CD4-positive, alpha-beta T cell (primary cell): ENCODE results near the gene SPRY4. TPM values are rescaled to one million over a fixed set of nuclear protein-coding genes. Genes with fewer than 3 reads are reported as not detected.

Experiments used
- ATAC-seq: fragments of 200-7000 bp; cut with Tn5 transposase; one replicate; pipeline ENCODE4 v1.10.0; 2022; ENCODE audit warnings: mild to moderate bottlenecking; ENCODE audit not compliant: poor library complexity
- CTCF ChIA-PET: fragments of 350-600 bp; sonication (Branson Sonifier 250); formaldehyde crosslinking; loops from one replicate; lab custom pipeline; 2021; ENCODE audit warnings: antibody characterized with exemption, inconsistent platforms; lab: Charles Lee
- POLR2A ChIA-PET: fragments of 350-600 bp; sonication (Branson Sonifier 250); formaldehyde crosslinking; loops from one replicate; lab custom pipeline; 2021; ENCODE audit warnings: antibody characterized with exemption, inconsistent platforms; lab: Charles Lee
- DNase-seq, 14 experiments: peaks; one replicate each; pipeline ENCODE4 v3.0.0-alpha.2; 2013 to 2020; ENCODE audit warnings: mixed read lengths in 2 of 14
- H3K27ac ChIP-seq, 2 donors: one replicate each; pipeline versions ENCODE4 v1.5.1 to v1.7.0; 2013; ENCODE audit warnings: low read length in 2 of 2, low read depth in 1 of 2, mild to moderate bottlenecking in 1 of 2
- H3K27me3 ChIP-seq, 2 experiments: 1 replicate in 1 of 2; 2 replicates in 1 of 2; pipeline versions ENCODE4 v1.6.1 to v1.7.0; 2013; ENCODE audit warnings: low read length in 2 of 2, control low read depth in 1 of 2, mild to moderate bottlenecking in 1 of 2, moderate library complexity in 1 of 2; ENCODE audit not compliant: insufficient read depth in 2 of 2, control insufficient read depth in 1 of 2
- H3K36me3 ChIP-seq: one replicate; pipeline ENCODE4 v1.6.1; 2013; ENCODE audit warnings: low read length, control low read depth; ENCODE audit not compliant: insufficient read depth
- H3K4me1 ChIP-seq: one replicate; pipeline ENCODE4 v1.6.1; 2013; ENCODE audit warnings: low read length, control low read depth; ENCODE audit not compliant: insufficient read depth
- H3K4me3 ChIP-seq: one replicate; pipeline ENCODE4 v1.5.1; 2013; ENCODE audit warnings: mild to moderate bottlenecking, low read length, moderate library complexity
- H3K9me3 ChIP-seq, 2 experiments: 1 replicate in 1 of 2; 2 replicates in 1 of 2; pipeline versions ENCODE4 v1.6.1 to v1.7.0; 2013; ENCODE audit warnings: low read length in 2 of 2, mild to moderate bottlenecking in 2 of 2, control low read depth in 1 of 2, moderate library complexity in 1 of 2; ENCODE audit not compliant: control insufficient read depth in 1 of 2, insufficient read depth in 1 of 2
- H3K27ac Mint-ChIP-seq: one replicate; pipeline ENCODE4 v1.8.0; 2020; ENCODE audit warnings: mixed read lengths
- H3K27me3 Mint-ChIP-seq: one replicate; pipeline ENCODE4 v1.8.0; 2021; ENCODE audit warnings: mixed read lengths
- H3K36me3 Mint-ChIP-seq: one replicate; pipeline ENCODE4 v1.8.0; 2021; ENCODE audit warnings: low read depth, mixed read lengths
- H3K4me1 Mint-ChIP-seq: one replicate; pipeline ENCODE4 v1.8.0; 2021; ENCODE audit warnings: low read depth, mixed read lengths
- H3K4me3 Mint-ChIP-seq: one replicate; pipeline ENCODE4 v1.8.0; 2020; ENCODE audit warnings: mild to moderate bottlenecking, mixed read lengths
- H3K9me3 Mint-ChIP-seq: one replicate; pipeline ENCODE4 v1.8.0; 2020; ENCODE audit warnings: mixed read lengths
- intact Hi-C, 2 experiments: fragments of 100-400 bp; cut with DNase I in 1 of 2; cut with micrococcal nuclease in 1 of 2; formaldehyde crosslinking; loops; one replicate each; pipeline versions ENCODE4 v1.15.1 to v1.9.0; 2023 to 2025; cut with DNase I, micrococcal nuclease
- total RNA-seq, 174 experiments: library from RNA in 2 of 174; stranded (reverse) in 2 of 174; gene quantifications; one replicate each; pipeline ENCODE4 v1.2.3 and lab custom pipeline; 2021 to 2026
- TF ChIP-seq, protein P1 (sequence below): fragments of 200-600 bp; IDR thresholded peaks from one replicate; pipeline ENCODE4 v1.8.0; 2022; ENCODE audit warnings: antibody characterized with exemption, mild to moderate bottlenecking

The SPRY4 gene
- total RNA-seq, 2 experiments from 2014 or later: 0.16 to 0.34 TPM

DNA sequence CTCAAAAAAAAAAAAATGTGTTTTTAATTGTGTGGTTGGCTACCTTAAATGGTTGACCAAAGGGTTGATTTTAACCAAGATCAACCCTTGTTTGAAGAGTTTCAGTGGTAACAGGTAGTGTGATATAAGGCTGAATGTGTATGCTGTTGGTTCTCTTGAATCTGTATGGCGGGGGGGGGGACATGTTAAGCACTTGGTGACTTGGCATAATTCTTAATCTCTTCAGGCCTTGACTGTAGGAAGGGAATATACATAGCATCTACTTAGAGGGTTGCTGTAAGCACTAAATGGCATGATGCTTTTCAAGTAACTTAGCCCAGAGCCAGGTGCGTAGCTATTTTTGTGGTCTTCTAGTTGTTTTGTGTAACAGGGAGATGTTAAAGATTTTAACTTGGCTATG is 5.6 kb upstream of the SPRY4 start:
- intact Hi-C loops: no loop called here
- Histone ChIP-seq H3K9me3 (peaks cover 0 to 9% of the 10 kb centered on the region in 2 experiments), H3K36me3 (no peaks in the 10 kb centered on the region), H3K27me3 (peaks cover 14 to 20% of the 10 kb centered on the region in 2 experiments), H3K4me3 (no peak overlapping the region), H3K27ac (no peak overlapping the region), H3K4me1 (peaks cover 10% of the 10 kb centered on the region)
- ChIA-PET CTCF (no interaction called here), POLR2A (no interaction called here)
- Mint-ChIP-seq H3K9me3 (no peaks in the 10 kb centered on the region), H3K27ac (no peak overlapping the region), H3K27me3 (peaks cover 28% of the 10 kb centered on the region), H3K36me3 (no peaks in the 10 kb centered on the region), H3K4me3 (no peak overlapping the region), H3K4me1 (peaks cover 15% of the 10 kb centered on the region)
- DNase-seq (no peak), ATAC-seq (no peak)
- TF ChIP-seq, protein P1, sequence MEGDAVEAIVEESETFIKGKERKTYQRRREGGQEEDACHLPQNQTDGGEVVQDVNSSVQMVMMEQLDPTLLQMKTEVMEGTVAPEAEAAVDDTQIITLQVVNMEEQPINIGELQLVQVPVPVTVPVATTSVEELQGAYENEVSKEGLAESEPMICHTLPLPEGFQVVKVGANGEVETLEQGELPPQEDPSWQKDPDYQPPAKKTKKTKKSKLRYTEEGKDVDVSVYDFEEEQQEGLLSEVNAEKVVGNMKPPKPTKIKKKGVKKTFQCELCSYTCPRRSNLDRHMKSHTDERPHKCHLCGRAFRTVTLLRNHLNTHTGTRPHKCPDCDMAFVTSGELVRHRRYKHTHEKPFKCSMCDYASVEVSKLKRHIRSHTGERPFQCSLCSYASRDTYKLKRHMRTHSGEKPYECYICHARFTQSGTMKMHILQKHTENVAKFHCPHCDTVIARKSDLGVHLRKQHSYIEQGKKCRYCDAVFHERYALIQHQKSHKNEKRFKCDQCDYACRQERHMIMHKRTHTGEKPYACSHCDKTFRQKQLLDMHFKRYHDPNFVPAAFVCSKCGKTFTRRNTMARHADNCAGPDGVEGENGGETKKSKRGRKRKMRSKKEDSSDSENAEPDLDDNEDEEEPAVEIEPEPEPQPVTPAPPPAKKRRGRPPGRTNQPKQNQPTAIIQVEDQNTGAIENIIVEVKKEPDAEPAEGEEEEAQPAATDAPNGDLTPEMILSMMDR: no peak

DNA sequence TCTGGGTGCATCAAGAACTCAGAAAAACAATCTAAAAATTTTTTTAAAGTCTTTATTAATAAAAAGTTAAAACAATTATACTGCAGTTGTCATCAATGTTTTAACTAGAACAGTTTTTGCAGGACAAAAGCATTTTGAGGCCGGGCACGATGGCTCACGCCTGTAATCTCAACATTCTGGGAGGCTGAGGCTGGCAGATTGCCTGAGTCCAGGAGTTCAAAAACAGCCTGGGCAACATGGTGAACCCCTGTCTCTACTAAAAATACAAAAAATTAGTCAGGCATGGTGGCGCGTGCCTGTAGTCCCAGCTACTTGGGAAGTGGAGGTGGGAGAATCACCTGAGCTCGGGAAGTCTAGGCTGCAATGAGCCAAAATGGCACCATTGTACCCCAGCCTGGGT is 5.2 kb upstream of the SPRY4 start:
- no peak overlapping the region for H3K27ac ChIP-seq
- Mint-ChIP-seq H3K4me1 (peaks cover 19% of the 10 kb centered on the region), H3K4me3 (no peak overlapping the region), H3K9me3 (no peaks in the 10 kb centered on the region), H3K36me3 (no peaks in the 10 kb centered on the region), H3K27ac (no peak overlapping the region), H3K27me3 (peaks cover 33% of the 10 kb centered on the region)
- CTCF ChIA-PET: interaction anchor here (0.8 kb wide), 1 partner anchor 383 kb away, joined by 3 read pairs; no protein-coding TSS in a partner anchor
- peaks cover 18 to 24% of the 10 kb centered on the region in 2 experiments for H3K27me3 ChIP-seq
- H3K9me3 ChIP-seq: peaks cover 0 to 13% of the 10 kb centered on the region in 2 experiments
- H3K36me3 ChIP-seq: no peaks in the 10 kb centered on the region
- TF ChIP-seq, protein P1: no peak
- POLR2A ChIA-PET: no interaction called here
- intact Hi-C loops: no loop called here
- H3K4me1 ChIP-seq: peaks cover 15% of the 10 kb centered on the region
- DNase-seq (no peak), ATAC-seq (no peak)
- H3K4me3 ChIP-seq: no peak overlapping the region

DNA sequence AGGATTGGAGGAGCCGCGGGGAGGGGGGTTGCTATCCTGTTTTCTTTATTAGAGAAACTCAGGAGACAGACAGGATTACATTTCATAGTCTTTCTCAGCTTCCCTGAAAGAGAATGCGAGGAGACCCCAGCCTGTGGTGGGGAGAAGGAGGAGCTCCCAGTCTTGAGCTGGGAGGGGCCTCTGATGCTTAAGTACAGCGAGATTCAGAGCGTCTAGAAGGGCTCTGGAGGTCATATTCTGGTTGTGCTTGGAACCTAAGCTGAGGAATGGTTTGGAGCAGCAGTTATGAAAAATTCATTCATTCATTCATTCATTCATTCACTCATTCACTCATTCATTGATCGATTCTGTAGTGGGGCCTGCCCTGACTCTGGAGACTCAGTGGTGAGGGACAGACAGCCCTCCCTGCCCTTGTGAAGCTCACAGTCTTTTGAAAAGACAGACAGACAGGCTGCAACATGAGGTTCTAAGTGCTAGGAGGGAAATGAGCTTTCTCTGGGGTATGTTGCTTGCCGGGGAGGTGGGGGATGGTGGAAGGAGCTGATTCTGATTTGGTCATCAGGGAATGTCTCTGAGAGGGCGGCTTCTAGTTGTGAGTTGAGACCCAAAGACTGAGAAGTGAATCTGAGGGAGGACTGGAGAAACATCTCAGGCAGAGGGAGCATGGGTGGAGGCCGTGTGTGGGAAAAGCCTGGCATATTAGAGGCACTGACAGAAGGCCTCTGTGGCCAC is 2.5 kb upstream of the SPRY4 start:
- intact Hi-C loops: loop anchor here in 1 of 2 experiments (10.0 kb wide), 2 partner anchors 98 to 172 kb away; no protein-coding TSS in a partner anchor
- CTCF ChIA-PET: no interaction called here

More for the DNA sequence above, 2.5 kb upstream of the SPRY4 start:
- no peak overlapping the region for H3K4me3 ChIP-seq
- no peak for DNase-seq
- H3K4me1 ChIP-seq: peaks cover 33% of the 10 kb centered on the region
- POLR2A ChIA-PET: interaction anchor here (1.5 kb wide), 1 partner anchor 30 kb away, joined by 5 read pairs; no protein-coding TSS in a partner anchor
- peaks cover 0 to 19% of the 10 kb centered on the region in 2 experiments for H3K9me3 ChIP-seq
- H3K4me3 Mint-ChIP-seq: no peak overlapping the region
- H3K27ac Mint-ChIP-seq: no peak overlapping the region
- peaks cover 34% of the 10 kb centered on the region for H3K4me1 Mint-ChIP-seq
- H3K27me3 ChIP-seq: peaks cover 40 to 47% of the 10 kb centered on the region in 2 experiments
- H3K9me3 Mint-ChIP-seq: no peaks in the 10 kb centered on the region
- H3K36me3 Mint-ChIP-seq: no peaks in the 10 kb centered on the region
- no peaks in the 10 kb centered on the region for H3K36me3 ChIP-seq
- H3K27ac ChIP-seq: no peak overlapping the region
- no peak for ATAC-seq
- TF ChIP-seq, protein P1: no peak
- H3K27me3 Mint-ChIP-seq: peaks cover 60% of the 10 kb centered on the region
